ENCODE results near the gene TMEM167B. TPM values are rescaled to one million over a fixed set of nuclear protein-coding genes. Genes with fewer than 3 reads are reported as not detected.

TMEM167B gene
- total RNA-seq, 1 experiment from 2014 or later, result 18.1 TPM

- Histone ChIP-seq H3K4me1 (ENCODE audit: control insufficient read depth, insufficient read depth, low read length) (no peaks in the 10 kb centered on the region), H3K27me3 (ENCODE audit: control insufficient read depth, insufficient read depth, low read length) (no peaks in the 10 kb centered on the region), H3K27ac (ENCODE audit: low read length) (no peak overlapping the region), H3K9me3 (ENCODE audit: control insufficient read depth, insufficient read depth, low read depth, low read length) (no peaks in the 10 kb centered on the region), H3K4me3 (ENCODE audit: low read depth in 2 of 2, low read length in 2 of 2) (no peak overlapping the region), H3K36me3 (ENCODE audit: control insufficient read depth, insufficient read depth, low read length) (no peaks in the 10 kb centered on the region)
- no TSS peak for BruUV-seq (replicated peaks)
- TF ChIP-seq, protein P1, sequence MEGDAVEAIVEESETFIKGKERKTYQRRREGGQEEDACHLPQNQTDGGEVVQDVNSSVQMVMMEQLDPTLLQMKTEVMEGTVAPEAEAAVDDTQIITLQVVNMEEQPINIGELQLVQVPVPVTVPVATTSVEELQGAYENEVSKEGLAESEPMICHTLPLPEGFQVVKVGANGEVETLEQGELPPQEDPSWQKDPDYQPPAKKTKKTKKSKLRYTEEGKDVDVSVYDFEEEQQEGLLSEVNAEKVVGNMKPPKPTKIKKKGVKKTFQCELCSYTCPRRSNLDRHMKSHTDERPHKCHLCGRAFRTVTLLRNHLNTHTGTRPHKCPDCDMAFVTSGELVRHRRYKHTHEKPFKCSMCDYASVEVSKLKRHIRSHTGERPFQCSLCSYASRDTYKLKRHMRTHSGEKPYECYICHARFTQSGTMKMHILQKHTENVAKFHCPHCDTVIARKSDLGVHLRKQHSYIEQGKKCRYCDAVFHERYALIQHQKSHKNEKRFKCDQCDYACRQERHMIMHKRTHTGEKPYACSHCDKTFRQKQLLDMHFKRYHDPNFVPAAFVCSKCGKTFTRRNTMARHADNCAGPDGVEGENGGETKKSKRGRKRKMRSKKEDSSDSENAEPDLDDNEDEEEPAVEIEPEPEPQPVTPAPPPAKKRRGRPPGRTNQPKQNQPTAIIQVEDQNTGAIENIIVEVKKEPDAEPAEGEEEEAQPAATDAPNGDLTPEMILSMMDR (IDR thresholded peaks at IDR 0.05), result no peak
- TF ChIP-seq POLR2AphosphoS5 (IDR thresholded peaks at IDR 0.05; ENCODE audit: low read depth, low read length), result no peak
- TF ChIP-seq, protein P2, sequence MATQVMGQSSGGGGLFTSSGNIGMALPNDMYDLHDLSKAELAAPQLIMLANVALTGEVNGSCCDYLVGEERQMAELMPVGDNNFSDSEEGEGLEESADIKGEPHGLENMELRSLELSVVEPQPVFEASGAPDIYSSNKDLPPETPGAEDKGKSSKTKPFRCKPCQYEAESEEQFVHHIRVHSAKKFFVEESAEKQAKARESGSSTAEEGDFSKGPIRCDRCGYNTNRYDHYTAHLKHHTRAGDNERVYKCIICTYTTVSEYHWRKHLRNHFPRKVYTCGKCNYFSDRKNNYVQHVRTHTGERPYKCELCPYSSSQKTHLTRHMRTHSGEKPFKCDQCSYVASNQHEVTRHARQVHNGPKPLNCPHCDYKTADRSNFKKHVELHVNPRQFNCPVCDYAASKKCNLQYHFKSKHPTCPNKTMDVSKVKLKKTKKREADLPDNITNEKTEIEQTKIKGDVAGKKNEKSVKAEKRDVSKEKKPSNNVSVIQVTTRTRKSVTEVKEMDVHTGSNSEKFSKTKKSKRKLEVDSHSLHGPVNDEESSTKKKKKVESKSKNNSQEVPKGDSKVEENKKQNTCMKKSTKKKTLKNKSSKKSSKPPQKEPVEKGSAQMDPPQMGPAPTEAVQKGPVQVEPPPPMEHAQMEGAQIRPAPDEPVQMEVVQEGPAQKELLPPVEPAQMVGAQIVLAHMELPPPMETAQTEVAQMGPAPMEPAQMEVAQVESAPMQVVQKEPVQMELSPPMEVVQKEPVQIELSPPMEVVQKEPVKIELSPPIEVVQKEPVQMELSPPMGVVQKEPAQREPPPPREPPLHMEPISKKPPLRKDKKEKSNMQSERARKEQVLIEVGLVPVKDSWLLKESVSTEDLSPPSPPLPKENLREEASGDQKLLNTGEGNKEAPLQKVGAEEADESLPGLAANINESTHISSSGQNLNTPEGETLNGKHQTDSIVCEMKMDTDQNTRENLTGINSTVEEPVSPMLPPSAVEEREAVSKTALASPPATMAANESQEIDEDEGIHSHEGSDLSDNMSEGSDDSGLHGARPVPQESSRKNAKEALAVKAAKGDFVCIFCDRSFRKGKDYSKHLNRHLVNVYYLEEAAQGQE (IDR thresholded peaks at IDR 0.05; ENCODE audit: insufficient read depth in 1 of 2, low read depth in 2 of 2, low read length in 1 of 2), result no peak
- ATAC-seq (no peak), DNase-seq (ENCODE audit: low read depth, low spot score) (no peak)
- in situ Hi-C loops (cut with HindIII; ENCODE audit: low pct_unique_long_range_greater_than_20kb, low sequenced_read_pairs), result no loop called here
- intact Hi-C loops (cut with micrococcal nuclease; ENCODE audit: unreplicated experiment), result no loop called here
- ChIA-PET CTCF (no interaction called here), POLR2A (no interaction called here)
Measured at GRCh38 chr1:109131800-109132199, 41.2 kb downstream of the TMEM167B start.

GRCh38 chr1:109133002-109133706 is 42.6 kb downstream of the TMEM167B start:
- in situ Hi-C loops (cut with HindIII; ENCODE audit: low pct_unique_long_range_greater_than_20kb, low sequenced_read_pairs) (no loop called here), intact Hi-C loops (cut with micrococcal nuclease; ENCODE audit: unreplicated experiment) (no loop called here)
- no peak overlapping the region for H3K27ac ChIP-seq (ENCODE audit: low read length)
- ChIA-PET CTCF (no interaction called here), POLR2A (no interaction called here)
- H3K9me3 ChIP-seq (ENCODE audit: control insufficient read depth, insufficient read depth, low read depth, low read length), result no peaks in the 10 kb centered on the region
- no peaks in the 10 kb centered on the region for H3K27me3 ChIP-seq (ENCODE audit: control insufficient read depth, insufficient read depth, low read length)
- no peaks in the 10 kb centered on the region for H3K4me1 ChIP-seq (ENCODE audit: control insufficient read depth, insufficient read depth, low read length)
- ATAC-seq (no peak), DNase-seq (ENCODE audit: low read depth, low spot score) (no peak)
- H3K4me3 ChIP-seq (ENCODE audit: low read depth in 2 of 2, low read length in 2 of 2), result no peak overlapping the region
- TF ChIP-seq POLR2AphosphoS5 (IDR thresholded peaks at IDR 0.05; ENCODE audit: low read depth, low read length) (no peak), SIN3A (IDR thresholded peaks at IDR 0.05; ENCODE audit: borderline replicate concordance, insufficient read depth, low read depth, low read length) (no peak), TCF7L2 (IDR thresholded peaks at IDR 0.05; ENCODE audit: low read depth, low read length) (no peak)
- TF ChIP-seq, protein P2 (IDR thresholded peaks at IDR 0.05; ENCODE audit: insufficient read depth in 1 of 2, low read depth in 2 of 2, low read length in 1 of 2), result no peak
- TF ChIP-seq, protein P1 (IDR thresholded peaks at IDR 0.05), result no peak
- no peaks in the 10 kb centered on the region for H3K36me3 ChIP-seq (ENCODE audit: control insufficient read depth, insufficient read depth, low read length)
- no TSS peak for BruUV-seq (replicated peaks)
